Fibroblast of lung (primary cell): ENCODE data around the gene IFIH1.

Experiments
- CTCF ChIP-seq, 2 donors: IDR thresholded peaks in 1 of 2; conservative IDR thresholded peaks in 1 of 2; 1 replicate in 1 of 2; 2 replicates in 1 of 2; pipeline ENCODE4 v1.5.1; 2011 to 2012; ENCODE audit warnings: low read length in 2 of 2, control low read depth in 1 of 2, inconsistent platforms in 1 of 2, low read depth in 1 of 2, mild to moderate bottlenecking in 1 of 2
- EZH2 ChIP-seq: IDR thresholded peaks from 2 replicates; pipeline ENCODE4 v1.5.1; 2012; ENCODE audit warnings: low read length, control low read depth, mild to moderate bottlenecking; ENCODE audit errors: missing control alignments

GRCh38 chr2:162230761-162231160, 87.7 kb downstream of the IFIH1 start:
- no peak for TF ChIP-seq CTCF (conservative IDR thresholded peaks at IDR 0.05 in 1 of 2, IDR thresholded peaks at IDR 0.05 in 1 of 2; ENCODE audit: low read depth in 1 of 2, low read length in 2 of 2)
- TF ChIP-seq EZH2, result no peak
